ENCODE results near the gene ZNF10.

Gene ZNF10

GRCh38 chr12:133203344-133204263 lies 73.2 kb downstream of the ZNF10 start:
- no peak for DNase-seq (ENCODE audit: extremely low spot score)
- CTCF ChIA-PET: interaction anchor here (1.0 to 1.6 kb wide), 3 partner anchors 15 to 53 kb away, joined by 3 to 5 read pairs (median 4); partner anchors contain the start of gene ZNF268
- POLR2A ChIA-PET: no interaction called here
- TF ChIP-seq CTCF (IDR thresholded peaks at IDR 0.05; ENCODE audit: control extremely low read depth, extremely low read depth, low read depth, missing control alignments): no peak

DNA sequence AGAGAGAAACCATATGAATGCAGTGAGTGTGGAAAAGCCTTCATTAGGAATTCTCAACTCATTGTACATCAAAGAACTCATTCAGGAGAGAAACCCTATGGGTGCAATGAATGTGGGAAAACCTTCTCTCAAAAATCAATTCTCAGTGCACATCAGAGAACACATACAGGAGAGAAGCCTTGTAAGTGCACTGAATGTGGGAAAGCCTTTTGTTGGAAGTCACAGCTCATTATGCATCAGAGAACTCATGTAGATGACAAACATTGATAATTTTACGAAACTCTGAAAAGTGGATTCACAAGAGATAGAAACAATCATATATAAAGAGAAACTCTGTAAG lies 73.8 kb downstream of the ZNF10 start:
- no peak for DNase-seq (ENCODE audit: extremely low spot score)
- POLR2A ChIA-PET: no interaction called here
- TF ChIP-seq CTCF (IDR thresholded peaks at IDR 0.05; ENCODE audit: control extremely low read depth, extremely low read depth, low read depth, missing control alignments): no peak
- CTCF ChIA-PET: no interaction called here

GRCh38 chr12:133206390-133206789 lies 76.0 kb downstream of the ZNF10 start:
- ChIA-PET CTCF (no interaction called here), POLR2A (no interaction called here)
- no peak for DNase-seq (ENCODE audit: extremely low spot score)
- TF ChIP-seq CTCF (IDR thresholded peaks at IDR 0.05; ENCODE audit: control extremely low read depth, extremely low read depth, low read depth, missing control alignments): no peak
